Measurements from ENCODE around the gene SH3PXD2A. TPM values are rescaled to one million over a fixed set of nuclear protein-coding genes. Genes with fewer than 3 reads are reported as not detected.

The SH3PXD2A gene
- total and polyA plus RNA-seq, 2 of the 4 experiments (the other 2 are of a cell fraction), result 6.3 to 23.0 TPM

DNA sequence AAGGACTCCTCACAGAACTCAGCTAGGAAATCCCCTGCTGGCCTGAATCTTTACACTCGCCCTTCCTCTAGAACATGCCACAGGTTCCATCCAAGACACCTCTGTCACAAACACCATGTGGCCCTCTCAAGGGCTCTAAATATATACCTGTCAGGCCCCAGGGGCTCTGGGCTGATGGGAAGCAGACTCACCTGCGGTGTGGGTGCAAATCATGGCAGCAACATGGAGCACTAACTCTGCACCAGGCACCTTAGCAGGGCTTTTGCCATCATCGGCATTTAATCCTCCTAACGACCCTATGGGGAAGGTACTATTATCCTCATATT, 17.3 kb downstream of the SH3PXD2A start:
- H3K9ac ChIP-seq (ENCODE audit: low read depth, low read length), result no peak overlapping the region
- H3K4me3 ChIP-seq (ENCODE audit: insufficient read depth, low read depth, low read length), result no peak overlapping the region
- H3K4me2 ChIP-seq (ENCODE audit: low read depth, low read length), result no peak overlapping the region
- H3K9me1 ChIP-seq (ENCODE audit: insufficient read depth, low read length), result peaks cover 8% of the 10 kb centered on the region
- no peak overlapping the region for H3K14ac ChIP-seq (replicated peaks; ENCODE audit: low read depth, low read length)
- no TSS peak for BruUV-seq (replicated peaks)
- ATAC-seq (ENCODE audit: low read depth) (no peak), DNase-seq (no peak)
- no peak overlapping the region for H2BK120ac ChIP-seq (ENCODE audit: low read depth, low read length)
- no CpG with 5 or more reads among the region's 4 CpGs for WGBS, 2 experiments (ENCODE audit: extremely low coverage in 2 of 2, insufficient read length in 1 of 2)
- H2AK9ac ChIP-seq (replicated peaks; ENCODE audit: low read depth, low read length, poor library complexity), result no peak overlapping the region
- H2BK15ac ChIP-seq (ENCODE audit: low read depth, low read length), result no peak overlapping the region
- no peak overlapping the region for H4K91ac ChIP-seq (ENCODE audit: insufficient read depth, low read depth, low read length)
- H4K20me1 ChIP-seq (ENCODE audit: insufficient read depth, low read length), result peaks cover 9% of the 10 kb centered on the region; the same call in 1 of the 2 replicates
- H3K27ac ChIP-seq (ENCODE audit: insufficient read depth, low read length), result no peak overlapping the region
- no peak overlapping the region for H3K56ac ChIP-seq (ENCODE audit: extremely low read depth, insufficient read depth, low read length)
- H3K36me3 ChIP-seq (ENCODE audit: control insufficient read depth, insufficient read depth, low read length), result no peaks in the 10 kb centered on the region
- no peak overlapping the region for H2AFZ ChIP-seq (replicated peaks; ENCODE audit: low read length, poor library complexity)
- H4K8ac ChIP-seq (ENCODE audit: low read depth in 2 of 2, low read length in 2 of 2), result no peak overlapping the region
- ChIA-PET POLR2A (ENCODE audit: unreplicated experiment) (interaction anchor here (1.3 kb wide), 1 partner anchor 11 kb away, joined by 3 read pairs; no protein-coding TSS in a partner anchor), CTCF (interaction anchor here (1.5 to 1.6 kb wide), 2 partner anchors 10 kb away, joined by 3 to 4 read pairs; no protein-coding TSS in a partner anchor)
- peaks cover 10% of the 10 kb centered on the region; the same call in 1 of the 2 replicates for H3K4me1 ChIP-seq (ENCODE audit: control insufficient read depth, insufficient read depth, low read length)
- peaks cover 32 to 69% of the 10 kb centered on the region in 2 experiments for H3K79me1 ChIP-seq (ENCODE audit: low read depth in 1 of 2, low read length in 2 of 2)
- H2AK5ac ChIP-seq (ENCODE audit: low read depth, low read length), result no peak overlapping the region
- H3K9me3 ChIP-seq (ENCODE audit: control insufficient read depth, insufficient read depth, low read length), result no peaks in the 10 kb centered on the region
- H4K5ac ChIP-seq (ENCODE audit: low read depth, low read length), result no peak overlapping the region
- no peak overlapping the region for H2BK5ac ChIP-seq (ENCODE audit: low read depth, low read length, poor library complexity, severe bottlenecking)
- dilution Hi-C loops (cut with HindIII; ENCODE audit: low sequenced_read_pairs, unreplicated experiment), result no loop called here
- intact Hi-C loops (cut with micrococcal nuclease), result no loop called here
- TF ChIP-seq, protein P1, sequence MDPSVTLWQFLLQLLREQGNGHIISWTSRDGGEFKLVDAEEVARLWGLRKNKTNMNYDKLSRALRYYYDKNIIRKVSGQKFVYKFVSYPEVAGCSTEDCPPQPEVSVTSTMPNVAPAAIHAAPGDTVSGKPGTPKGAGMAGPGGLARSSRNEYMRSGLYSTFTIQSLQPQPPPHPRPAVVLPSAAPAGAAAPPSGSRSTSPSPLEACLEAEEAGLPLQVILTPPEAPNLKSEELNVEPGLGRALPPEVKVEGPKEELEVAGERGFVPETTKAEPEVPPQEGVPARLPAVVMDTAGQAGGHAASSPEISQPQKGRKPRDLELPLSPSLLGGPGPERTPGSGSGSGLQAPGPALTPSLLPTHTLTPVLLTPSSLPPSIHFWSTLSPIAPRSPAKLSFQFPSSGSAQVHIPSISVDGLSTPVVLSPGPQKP (IDR thresholded peaks at IDR 0.05; ENCODE audit: borderline replicate concordance, low read depth, low read length), result no peak
- TF ChIP-seq, protein P2, sequence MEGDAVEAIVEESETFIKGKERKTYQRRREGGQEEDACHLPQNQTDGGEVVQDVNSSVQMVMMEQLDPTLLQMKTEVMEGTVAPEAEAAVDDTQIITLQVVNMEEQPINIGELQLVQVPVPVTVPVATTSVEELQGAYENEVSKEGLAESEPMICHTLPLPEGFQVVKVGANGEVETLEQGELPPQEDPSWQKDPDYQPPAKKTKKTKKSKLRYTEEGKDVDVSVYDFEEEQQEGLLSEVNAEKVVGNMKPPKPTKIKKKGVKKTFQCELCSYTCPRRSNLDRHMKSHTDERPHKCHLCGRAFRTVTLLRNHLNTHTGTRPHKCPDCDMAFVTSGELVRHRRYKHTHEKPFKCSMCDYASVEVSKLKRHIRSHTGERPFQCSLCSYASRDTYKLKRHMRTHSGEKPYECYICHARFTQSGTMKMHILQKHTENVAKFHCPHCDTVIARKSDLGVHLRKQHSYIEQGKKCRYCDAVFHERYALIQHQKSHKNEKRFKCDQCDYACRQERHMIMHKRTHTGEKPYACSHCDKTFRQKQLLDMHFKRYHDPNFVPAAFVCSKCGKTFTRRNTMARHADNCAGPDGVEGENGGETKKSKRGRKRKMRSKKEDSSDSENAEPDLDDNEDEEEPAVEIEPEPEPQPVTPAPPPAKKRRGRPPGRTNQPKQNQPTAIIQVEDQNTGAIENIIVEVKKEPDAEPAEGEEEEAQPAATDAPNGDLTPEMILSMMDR (conservative IDR thresholded peaks at IDR 0.05; ENCODE audit: low read depth, low read length), result no peak
- TF ChIP-seq MXI1 (IDR thresholded peaks at IDR 0.05; ENCODE audit: borderline replicate concordance, low read depth, low read length), result no peak
- TF ChIP-seq CHD1 (IDR thresholded peaks at IDR 0.05; ENCODE audit: low read depth, low read length), result no peak
- no peak for TF ChIP-seq SMC3 (IDR thresholded peaks at IDR 0.05; ENCODE audit: low read depth, low read length)
- TF ChIP-seq RAD21 (IDR thresholded peaks at IDR 0.05; ENCODE audit: low read length), result no peak
- no peak for TF ChIP-seq BHLHE40 (IDR thresholded peaks at IDR 0.05; ENCODE audit: low read depth, low read length)
- TF ChIP-seq MAZ (IDR thresholded peaks at IDR 0.05; ENCODE audit: borderline replicate concordance, low read depth, low read length), result no peak
- no peak for TF ChIP-seq RCOR1 (IDR thresholded peaks at IDR 0.05; ENCODE audit: insufficient replicate concordance, low read length)
- TF ChIP-seq NFE2L2 (IDR thresholded peaks at IDR 0.05; ENCODE audit: low read depth, low read length), result no peak
- no peak for TF ChIP-seq FOS (IDR thresholded peaks at IDR 0.05; ENCODE audit: low read depth, low read length)
- TF ChIP-seq MAFK (IDR thresholded peaks at IDR 0.05; ENCODE audit: low read depth, low read length), result no peak
- TF ChIP-seq CEBPB (IDR thresholded peaks at IDR 0.05; ENCODE audit: low read depth, low read length), result no peak
- no peak for TF ChIP-seq POLR2A (IDR thresholded peaks at IDR 0.05; ENCODE audit: low read depth, low read length)
- TF ChIP-seq RFX5 (IDR thresholded peaks at IDR 0.05; ENCODE audit: low read depth, low read length), result no peak
- TF ChIP-seq, protein P3, sequence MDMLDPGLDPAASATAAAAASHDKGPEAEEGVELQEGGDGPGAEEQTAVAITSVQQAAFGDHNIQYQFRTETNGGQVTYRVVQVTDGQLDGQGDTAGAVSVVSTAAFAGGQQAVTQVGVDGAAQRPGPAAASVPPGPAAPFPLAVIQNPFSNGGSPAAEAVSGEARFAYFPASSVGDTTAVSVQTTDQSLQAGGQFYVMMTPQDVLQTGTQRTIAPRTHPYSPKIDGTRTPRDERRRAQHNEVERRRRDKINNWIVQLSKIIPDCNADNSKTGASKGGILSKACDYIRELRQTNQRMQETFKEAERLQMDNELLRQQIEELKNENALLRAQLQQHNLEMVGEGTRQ (IDR thresholded peaks at IDR 0.05; ENCODE audit: low read depth, low read length), result no peak
- no peak overlapping the region for H2BK20ac ChIP-seq (ENCODE audit: low read depth, low read length)
- H3K4ac ChIP-seq (ENCODE audit: low read depth, low read length), result no peak overlapping the region
- H3K27me3 ChIP-seq (ENCODE audit: control insufficient read depth, insufficient read depth, low read length), result no peaks in the 10 kb centered on the region
- no peak overlapping the region for H3K23ac ChIP-seq (ENCODE audit: low read depth, low read length)
- in situ Hi-C loops (cut with MboI; ENCODE audit: low sequenced_read_pairs), result no loop called here
- H3K18ac ChIP-seq (ENCODE audit: low read depth, low read length), result no peak overlapping the region
